Inflammatory macrophage treated with lipopolysaccharide for 1 hour (primary cell): ENCODE results near the gene LTB4R.

Experiments
- DNase-seq, 2 donors: peaks; one replicate each; pipeline ENCODE4 v3.0.0-alpha.2; 2020 to 2022

The LTB4R gene

DNA sequence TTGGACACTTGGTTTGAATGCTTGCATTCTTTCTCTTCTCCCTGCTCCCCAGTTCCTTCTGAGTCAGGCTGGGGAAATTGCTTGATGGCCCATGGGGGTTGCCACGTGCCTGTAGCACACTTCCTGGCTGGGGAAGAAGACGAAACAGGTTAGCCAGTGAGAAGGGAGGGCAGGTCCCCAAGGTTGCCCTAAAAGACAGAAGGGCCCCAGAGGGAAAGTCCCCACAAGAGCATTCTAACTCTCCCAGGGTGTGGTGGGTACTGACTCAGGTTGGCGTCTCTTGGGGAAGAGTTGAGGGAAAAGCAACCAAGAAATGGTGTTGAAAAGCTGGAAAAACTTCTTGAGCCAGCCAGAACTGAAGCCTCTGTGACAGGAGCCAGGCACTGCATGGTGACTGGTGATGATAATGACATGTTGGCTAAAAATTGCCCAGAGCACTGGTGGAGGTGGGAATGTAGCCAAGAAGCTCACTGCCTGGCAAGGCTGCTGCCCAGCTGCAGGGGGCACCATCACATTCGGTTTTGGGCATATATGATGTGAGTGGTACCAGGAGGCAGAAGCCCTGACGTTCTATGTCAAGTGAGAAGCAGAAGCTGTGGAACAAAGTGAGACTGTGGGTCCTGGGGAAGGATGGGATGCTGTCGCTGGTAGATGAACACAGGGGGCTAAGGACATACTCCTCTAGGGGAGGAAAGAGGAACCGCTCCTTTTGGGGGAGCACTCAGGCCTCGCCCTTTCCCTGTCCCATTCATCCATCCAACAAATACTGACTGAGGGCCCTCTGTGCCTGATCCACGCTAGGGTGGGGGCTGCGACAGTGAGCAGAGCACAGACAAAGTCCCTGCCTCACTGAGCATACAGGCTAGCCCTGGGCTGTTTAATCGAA, 31.8 kb upstream of the LTB4R start:
- DNase-seq = peak; percentile 53 to 85

DNA sequence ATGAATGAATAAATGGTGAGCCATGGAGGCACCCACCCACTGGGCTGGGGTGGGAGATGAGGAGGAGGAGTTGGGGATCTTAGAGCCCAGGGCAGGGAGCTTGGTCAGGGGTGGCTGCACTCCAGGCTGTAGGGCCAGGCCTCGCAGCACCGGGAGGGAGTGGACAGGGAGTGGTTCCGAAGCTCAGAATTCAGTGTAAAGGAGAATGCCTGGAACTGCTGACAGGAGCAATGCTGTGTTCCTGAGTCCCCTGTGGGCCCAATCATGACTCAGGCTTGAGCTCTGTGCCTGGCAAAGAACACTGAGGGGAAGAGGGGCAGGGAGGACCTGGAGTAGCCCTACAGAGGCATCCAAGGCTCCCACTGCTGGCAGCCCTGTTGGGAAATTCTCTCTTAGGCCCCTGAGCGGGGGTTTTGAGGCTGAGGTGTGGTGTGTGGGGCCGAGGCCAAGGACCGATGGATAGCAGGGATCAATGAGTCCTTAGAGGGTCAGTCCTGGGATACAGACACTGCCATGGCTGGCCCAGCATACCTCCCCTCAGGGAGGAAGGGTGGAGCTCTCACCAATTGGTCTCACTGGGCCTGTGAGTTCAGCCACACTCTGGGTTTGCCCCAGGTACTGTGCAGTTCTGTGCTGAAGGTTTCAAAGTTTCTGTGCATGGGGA, 30.4 kb upstream of the LTB4R start:
- DNase-seq = no peak

DNA sequence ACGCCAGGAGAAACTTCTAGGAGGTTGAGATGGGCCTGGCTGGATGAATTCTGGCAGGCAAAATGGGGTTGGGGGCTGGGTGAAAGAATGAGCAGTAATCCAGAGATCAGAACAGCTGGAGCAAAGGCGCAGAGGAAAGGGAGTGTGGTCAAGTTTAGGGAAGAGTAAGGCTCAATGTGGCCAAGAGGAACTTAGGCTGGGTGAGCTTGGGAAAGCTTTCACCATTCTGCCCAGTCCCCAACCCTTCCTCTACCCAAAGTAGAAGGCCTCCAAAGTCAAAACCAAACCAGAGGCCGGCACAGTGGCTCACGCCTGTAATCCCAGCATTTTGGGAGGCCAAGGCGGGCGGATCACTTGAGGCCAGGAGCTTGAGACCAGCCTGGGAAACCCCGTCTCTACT, 29.7 kb upstream of the LTB4R start:
- DNase-seq = peak; percentile 36 to 47

DNA sequence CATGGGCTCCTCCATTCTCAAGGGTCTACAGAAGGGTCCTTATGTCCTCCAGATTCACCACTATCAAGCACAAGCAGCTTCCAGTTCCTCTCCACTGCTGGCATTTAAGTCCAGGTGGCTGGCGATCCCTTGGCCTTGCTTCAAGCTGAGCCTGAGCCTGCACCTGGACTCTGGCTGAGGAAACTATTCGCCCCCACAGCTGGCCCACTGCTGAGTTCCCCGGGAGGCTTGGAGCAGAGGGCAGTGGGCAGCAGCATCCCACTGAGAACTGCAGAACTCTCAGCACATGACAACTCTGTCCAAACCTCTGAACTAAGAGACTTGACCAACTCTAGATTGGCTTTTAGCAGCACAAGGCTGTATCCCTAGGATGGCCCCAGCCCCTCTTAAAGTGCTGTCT, 28.6 kb upstream of the LTB4R start:
- peak in 1 of 2 donors; percentile 29 for DNase-seq

DNA sequence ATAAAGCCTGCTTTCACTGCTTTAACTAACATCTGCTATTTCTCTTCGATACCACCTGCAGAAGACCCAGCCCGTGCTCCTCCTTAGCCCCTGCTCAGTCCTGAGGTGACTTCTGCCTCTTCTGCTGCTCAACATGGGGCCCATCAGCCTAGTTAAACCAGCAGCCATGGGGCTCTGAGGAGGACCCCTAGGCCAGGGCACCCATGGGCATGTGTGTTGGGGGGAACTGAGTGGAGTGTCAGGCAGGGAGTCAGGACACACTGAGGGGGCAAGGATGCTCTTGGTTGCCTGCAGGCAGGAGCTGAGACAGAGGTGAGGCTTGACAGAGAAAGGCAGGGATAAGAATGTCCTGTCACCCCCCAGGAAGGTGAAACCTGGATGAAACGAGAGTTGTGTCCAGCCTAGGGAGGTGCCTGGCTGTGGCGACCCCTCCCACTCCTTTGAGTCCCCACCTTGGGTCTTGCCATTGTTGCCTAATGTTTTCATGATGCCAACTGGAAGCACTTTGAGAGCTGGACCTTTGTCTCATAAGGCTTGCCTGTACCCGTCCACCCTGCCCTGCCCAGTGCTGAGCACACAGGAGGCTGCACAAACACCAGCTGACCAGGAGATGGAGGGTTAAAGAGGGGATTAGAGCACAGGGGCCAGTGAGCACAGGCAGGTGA, 27.4 kb upstream of the LTB4R start:
- DNase-seq = no peak

DNA sequence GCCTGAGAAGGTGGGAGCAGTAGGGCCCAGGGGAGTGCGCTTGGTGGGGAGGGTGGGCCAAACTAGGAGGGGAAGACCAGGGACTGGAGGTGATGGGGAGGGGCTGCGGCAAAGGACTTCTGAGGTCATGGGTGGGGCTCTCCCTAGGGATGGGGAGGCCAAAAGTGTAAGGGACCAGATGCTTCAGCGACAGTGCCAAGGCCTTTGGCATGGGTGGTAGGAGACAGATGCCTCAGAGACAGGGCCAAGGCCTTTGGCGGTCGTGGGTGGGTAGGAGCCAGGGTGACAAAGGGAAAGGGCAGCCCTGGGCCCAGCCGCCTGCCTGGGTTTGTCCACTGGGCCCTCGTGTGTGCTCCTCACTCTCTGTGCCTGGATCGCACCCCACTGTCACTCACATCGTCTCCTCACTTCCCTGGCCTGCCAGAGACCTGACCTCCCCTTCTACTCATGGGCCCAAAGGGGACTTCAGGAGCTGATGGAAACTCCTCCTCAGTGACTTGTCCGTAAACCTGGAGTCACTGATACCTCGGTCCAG, 26.7 kb upstream of the LTB4R start:
- DNase-seq = no peak

DNA sequence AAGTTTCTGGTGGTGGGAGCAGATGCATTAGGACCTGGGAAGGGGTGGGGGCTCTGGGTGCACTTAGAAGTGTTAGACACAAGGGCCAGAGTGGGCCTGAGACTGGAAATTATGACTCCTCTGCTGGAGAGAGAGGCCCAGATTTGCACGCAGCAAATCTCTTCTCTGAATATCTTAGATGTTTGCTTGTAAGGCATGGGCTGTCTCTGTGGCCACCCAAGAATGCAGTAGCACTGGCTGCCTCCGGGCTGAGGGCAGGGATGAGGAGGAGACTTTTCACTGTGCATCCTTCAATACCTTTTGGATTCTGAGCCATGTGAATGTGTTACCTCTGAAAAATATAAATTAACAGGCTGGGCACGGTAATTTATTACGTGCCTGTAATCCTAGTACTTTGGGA, 26.0 kb upstream of the LTB4R start:
- no peak for DNase-seq

DNA sequence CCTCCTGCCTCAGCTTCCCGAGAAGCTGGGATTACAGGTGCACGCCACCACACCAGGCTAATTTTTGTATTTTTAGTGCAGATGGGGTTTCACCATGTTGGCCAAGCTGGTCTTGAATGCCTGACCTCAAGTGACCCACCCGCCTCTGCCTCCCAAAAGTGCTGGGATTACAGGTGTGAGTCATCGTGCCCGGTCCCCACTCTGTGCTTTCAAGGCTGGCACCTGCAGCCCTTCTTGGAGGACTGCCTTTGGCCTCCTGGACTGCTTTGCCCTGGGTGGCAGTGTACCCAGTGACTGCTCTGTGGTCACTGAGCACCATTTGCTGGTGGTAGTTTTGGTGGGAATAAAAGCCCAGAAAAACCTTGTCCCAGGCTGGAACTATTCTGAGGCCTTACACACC, 24.3 kb upstream of the LTB4R start:
- DNase-seq = no peak

DNA sequence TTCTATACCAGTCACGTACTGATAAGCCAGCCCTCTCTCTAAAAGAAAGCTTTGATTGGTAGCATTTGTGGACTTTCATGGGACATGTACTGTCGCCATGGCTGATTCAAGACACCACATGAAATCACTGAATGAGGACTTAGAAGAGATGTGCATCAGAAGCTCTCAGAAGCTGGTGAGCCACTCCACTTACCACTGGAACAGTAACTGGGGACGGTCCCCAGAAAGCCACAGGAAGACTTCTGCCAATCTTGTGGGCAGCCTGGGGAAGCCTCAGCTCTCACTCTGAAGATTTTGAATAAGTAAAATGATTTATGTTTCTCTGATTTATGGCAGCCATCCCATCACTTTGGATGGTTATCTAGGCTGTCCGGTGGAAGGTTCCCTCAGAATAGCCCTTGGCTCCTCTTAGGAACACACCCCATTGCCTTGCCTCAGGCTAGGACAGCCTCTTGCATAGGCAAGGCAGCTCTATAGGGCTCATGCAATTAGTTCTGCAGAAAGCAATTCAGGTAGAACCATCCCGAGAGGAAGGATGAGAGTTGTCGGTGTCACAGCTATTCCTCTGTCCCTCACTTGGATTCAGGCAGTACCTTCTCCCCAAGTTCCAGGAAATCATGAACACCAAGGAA, 21.5 kb upstream of the LTB4R start:
- DNase-seq = no peak

DNA sequence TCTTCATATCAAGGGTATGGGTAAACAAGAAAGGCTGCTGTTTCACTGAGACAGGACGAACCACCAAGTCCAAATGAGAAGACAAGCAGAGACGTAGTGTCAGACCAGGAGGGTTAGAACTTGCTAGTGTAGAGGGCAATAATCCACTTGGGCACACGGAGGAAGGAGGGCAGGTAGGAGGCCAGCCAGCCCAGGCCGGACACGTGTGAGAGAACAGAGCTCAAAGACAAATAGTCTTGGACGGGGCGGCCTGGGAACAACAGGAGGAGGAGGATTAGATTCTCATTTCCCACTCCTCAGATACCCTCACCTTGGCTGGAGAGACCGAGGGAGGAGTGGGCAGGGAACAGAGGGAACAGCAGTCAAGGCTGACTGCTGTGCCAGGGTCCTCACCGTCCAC, 20.6 kb upstream of the LTB4R start:
- DNase-seq = no peak

DNA sequence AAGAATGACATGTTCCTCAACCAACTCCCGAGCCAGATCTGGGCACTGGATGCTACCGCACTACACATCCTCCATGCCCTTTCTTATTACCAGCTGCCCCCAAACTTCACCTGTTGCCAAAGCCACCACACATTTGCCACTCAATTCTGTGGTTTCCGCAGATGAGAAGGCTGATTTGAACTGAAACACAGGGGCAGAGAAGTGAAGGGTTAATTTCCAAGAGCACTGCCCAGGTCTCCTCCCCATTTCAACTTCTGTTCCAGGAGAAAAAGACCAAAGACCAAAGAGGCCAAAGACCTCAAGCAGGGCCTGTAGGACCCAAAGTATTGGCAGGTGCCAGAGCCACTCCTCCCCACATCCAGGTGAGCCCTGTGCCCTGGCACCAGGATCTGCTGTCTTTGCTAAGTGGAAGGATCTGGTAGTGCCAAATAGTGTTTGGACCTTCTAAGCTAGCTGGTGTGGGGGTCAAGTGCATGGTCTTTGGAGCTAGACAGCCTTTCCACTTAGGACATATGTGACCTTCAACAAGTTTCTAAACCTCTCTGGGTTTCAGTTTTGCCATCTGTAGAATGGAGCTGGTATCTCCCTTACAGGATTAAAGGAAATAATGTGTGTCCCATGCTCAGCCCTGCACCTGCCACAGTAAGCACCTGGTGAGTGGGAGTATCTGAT, 19.7 kb upstream of the LTB4R start:
- DNase-seq = no peak

DNA sequence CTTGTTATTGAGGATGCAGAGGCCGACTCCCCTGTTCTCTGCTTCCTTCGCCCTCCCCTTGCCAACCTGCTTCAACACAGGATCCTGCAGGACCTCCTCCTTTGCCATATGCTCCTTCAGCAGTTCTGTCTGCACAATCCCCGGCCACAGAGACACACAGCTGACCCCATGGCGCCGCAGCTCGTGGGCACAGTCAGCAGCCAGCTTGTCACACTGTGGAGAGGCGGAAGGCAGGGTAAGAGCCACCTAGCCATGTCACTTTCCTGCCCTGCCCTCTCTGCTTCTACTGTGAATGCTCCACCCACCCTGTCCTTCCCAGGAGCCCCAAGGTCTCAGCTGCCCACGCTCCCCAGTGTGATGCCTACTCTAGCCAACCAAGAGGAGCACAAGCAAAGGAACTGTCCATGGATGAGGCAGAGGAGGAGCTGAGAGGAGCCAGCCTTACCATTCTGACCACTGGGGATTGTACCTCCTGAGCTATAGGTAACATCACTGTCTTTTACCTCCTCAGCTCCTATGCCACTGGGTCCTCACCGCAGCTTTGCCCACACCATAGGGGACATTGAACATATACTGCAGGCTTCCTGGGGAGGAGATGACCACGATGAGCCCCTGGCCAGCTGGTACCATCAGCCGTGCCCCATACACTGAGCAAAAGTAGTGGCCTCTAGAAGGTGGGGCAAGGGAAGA, 19.0 kb upstream of the LTB4R start:
- no peak for DNase-seq

DNA sequence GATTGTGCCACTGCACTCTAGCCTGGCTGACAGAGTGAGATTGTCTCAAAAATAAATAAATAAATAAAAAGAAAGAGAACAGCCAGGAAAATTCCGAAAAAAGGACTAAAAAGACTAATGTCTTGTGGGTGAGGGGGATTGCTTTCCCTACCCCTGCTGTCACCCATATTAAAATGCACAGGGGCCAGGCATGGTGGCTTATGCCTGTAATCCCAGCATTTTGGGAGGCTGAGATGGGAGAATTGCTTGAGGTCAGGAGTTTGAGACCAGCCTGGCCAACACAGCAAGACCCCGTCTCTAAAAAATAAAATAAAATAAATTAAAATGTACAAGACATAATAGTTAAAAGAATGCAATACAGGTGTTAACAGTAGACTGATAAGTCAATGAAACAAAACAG, 17.8 kb upstream of the LTB4R start:
- no peak for DNase-seq

DNA sequence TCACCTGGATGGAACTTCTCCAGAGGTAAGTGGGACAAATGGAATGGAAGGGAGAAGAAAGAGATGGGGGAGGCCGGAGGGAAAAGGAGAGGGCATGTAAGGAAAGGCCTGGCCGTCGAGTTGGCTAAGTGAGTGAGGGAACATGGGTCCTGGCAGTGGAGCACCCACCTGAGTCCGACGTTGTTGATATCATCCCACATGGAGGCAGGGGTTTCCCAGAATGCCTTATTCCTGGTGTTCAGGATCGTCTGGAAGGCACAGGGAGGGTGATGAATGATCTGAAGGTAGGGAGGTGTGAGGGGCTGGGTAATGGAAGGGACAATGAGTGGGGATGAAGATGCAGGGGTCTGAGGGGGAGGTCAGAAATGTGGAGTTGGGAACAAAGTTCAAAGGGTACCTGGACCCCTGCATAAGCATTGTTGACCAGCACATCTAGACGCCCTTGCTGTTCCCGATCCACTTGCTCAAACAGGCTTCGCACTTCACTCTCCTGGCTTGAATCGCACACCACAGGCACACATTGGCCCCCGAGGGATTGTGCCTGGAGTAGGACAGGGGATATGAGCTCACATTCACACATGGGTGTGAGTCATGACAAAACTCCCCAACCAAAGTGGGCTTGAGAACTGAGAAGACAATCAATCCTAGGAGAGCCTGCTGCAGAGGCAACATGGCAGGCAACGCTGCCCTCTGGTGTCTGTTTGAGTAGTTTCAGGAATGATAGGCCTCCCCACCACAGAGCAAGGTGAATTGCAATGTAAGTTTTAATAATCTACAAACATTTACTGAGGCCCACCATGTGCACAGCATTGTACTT, 14.8 kb upstream of the LTB4R start:
- DNase-seq = peak; percentile 86 to 89

DNA sequence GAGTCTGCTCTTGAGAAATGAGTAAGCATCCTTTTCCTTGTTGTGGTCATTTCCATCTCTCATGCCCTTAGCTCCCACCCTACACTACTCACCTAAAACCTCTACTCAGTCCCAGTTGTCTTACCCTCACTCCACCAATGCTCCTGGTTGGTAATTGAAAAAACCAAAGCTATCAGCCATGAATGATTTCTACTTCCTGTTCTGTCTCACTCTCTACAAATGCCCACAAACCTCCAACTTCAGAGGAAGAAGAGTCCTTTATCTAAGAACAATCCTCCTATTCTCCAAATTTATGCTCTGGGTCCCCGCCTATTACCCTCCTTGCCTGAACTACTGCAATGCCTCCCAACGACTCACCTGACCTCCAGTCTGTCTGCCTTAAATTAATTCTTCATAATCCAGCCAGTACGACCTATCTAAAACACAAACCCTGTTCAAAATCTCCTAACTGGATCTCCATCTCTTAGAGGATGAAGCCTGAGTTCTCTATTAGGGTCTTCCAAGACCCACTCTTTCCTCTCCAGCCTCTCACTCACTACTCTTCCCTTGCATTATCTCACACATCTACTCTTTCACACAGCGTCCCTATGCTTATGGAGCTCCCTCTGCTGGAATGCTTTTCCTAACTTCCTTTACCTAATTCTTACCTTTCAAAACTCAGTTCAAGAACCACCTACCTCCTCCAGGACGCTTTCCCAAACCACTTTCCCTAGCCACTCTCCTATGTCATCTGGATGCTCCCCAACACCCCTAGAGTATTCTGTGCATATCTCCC, 13.9 kb upstream of the LTB4R start:
- DNase-seq = no peak

DNA sequence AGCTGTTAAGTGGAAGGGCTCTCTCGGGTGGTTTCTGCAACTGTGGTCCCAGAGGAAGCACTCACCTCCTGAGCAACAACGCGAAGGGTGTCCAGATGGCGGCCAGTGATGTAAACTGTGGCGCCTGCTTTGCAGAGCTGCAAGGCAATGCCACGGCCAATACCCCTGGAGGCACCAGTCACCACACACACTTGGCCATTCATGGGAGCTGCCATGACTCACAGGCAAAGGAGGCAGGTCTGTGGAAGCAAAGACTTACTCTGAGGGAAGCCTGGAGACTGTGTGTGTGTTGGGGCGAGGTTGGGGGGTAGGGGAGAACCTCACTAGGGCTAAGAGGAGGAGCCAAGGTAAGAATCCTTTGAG, 12.4 kb upstream of the LTB4R start:
- no peak for DNase-seq

DNA sequence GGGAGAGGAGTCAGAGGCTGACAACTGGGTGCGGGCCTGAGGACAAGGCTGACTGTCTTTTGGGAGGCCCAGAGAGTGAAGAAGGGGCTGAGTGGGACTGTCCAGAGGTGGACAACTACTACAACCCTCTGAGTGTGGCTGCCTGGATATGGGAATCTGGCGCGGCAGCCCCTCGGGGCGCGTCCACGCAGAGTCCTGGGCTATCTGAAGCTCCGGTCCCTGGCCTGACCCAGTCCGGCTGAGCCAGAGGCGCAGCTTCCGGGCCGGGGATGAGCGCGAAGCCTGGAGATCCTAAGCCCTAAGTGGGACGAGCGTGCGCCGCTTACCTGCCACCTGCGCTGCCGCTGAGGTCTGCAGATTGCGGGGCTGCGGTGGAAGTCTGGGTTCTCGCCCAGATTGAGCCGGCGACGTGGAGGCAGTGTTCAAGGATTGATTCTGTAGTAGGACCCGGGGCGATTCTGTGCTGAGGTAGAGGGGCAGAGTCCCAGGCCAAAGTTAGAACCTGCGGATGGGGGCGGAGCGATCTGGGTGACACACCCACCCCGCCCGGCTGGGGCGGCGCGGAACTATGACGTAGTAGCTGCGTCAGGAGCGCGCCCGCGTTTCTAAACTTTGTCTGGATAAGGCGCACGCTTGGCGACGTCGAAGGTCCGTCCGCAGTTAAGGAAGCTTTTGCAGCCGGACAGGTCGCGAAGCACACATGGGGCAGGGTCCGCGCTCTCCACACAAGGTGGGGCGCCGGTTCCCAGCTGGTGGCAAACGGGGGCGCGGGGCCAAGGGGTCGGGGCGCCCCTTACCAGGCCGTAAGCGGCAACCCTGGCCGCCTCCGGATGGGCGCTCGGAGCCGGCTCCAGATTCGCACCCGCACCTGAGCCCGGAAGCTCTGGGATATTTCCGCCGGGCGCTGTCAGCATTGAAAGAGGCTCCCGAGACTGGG, 11.8 kb upstream of the LTB4R start, which contains the start of the genes DHRS1 and NOP9:
Gene DHRS1 (minus strand): TSS at position 526 of the 937 bp plus-strand sequence. CDS start 674 bp downstream, outside the sequence.
Gene NOP9 (plus strand): TSS at position 596 of the 937 bp plus-strand sequence. CDS start 105 bp downstream, at position 701.
- DNase-seq = peak; percentile 83 to 98

DNA sequence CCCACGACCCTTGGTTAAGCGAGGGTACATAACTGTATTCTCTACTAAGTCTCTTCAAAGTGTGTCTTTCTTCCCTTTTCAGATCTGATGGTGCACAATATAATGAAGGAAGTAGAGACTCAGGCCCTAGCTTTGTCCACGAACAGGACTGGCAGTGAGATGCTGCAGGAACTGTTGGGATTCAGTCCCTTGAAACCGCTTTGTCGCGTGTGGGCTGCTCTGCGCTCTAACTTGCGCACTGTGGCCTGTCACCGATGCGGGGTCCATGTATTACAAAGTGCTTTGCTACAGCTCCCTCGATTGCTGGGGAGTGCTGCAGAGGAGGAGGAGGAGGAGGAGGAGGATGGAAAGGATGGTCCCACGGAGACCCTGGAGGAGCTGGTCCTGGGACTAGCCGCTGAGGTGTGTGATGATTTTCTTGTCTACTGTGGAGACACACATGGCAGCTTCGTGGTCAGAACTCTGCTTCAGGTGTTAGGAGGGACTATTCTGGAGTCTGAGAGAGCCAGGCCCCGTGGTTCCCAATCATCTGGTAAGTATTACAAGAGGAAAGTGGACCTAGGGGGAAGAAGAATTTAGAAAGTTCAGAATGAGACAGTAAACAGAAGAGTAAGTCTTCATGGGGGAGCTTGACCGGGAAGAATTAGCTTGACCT, 10.8 kb upstream of the LTB4R start:
- DNase-seq = no peak
